OCI-LY7 (cell line): ENCODE results near the gene GOSR2. TPM values are rescaled to one million over a fixed set of nuclear protein-coding genes. Genes with fewer than 3 reads are reported as not detected.

Source experiments
- BruUV-seq: library from RNA; stranded (reverse); fragments of 400-500 nt; replicated peaks from 2 replicates; lab custom pipeline; 2021; lab: Mats Ljungman, UMichigan
- CTCF ChIA-PET: fragments of 300-600 bp; sonication (Branson Sonifier 250); formaldehyde crosslinking; loops from one replicate; lab custom pipeline; 2022; ENCODE audit warnings: antibody characterized with exemption; ENCODE audit not compliant: unreplicated experiment; lab: Charles Lee
- POLR2A ChIA-PET: fragments of 300-600 bp; sonication (Branson Sonifier 250); formaldehyde crosslinking; loops from one replicate; lab custom pipeline; 2022; ENCODE audit warnings: antibody characterized with exemption; lab: Charles Lee
- DNase-seq: peaks from one replicate; pipeline ENCODE4 v3.0.0-alpha.2; 2015; ENCODE audit warnings: low spot score
- H2AFZ ChIP-seq: fragments of 200-600 bp; sonication (generic), shearing (Covaris generic); 2 replicates; pipeline ENCODE4 v1.6.1; 2014; ENCODE audit warnings: mild to moderate bottlenecking, antibody characterized with exemption, low read length, moderate library complexity
- H3K27ac ChIP-seq: fragments of 200-600 bp; sonication (generic); 2 replicates; pipeline ENCODE4 v1.5.1; 2014; ENCODE audit warnings: mixed run types, low read depth, mild to moderate bottlenecking, moderate library complexity, low read length, inconsistent platforms; ENCODE audit not compliant: poor library complexity, severe bottlenecking
- H3K36me3 ChIP-seq: fragments of 200-600 bp; sonication (generic); 2 replicates; pipeline ENCODE4 v1.6.1; 2014; ENCODE audit warnings: mild to moderate bottlenecking, antibody characterized with exemption, low read length, moderate library complexity, mixed read lengths; ENCODE audit not compliant: insufficient read depth
- H3K4me1 ChIP-seq: fragments of 200-600 bp; sonication (generic); 2 replicates; pipeline ENCODE4 v1.5.1; 2014; ENCODE audit warnings: mild to moderate bottlenecking, low read length; ENCODE audit not compliant: insufficient read depth, poor library complexity, severe bottlenecking
- H3K4me2 ChIP-seq: fragments of 200-600 bp; sonication (generic); 2 replicates; pipeline ENCODE4 v1.6.1; 2014; ENCODE audit warnings: mild to moderate bottlenecking, low read length
- H3K4me3 ChIP-seq: fragments of 200-600 bp; sonication (generic); 2 replicates; pipeline ENCODE4 v1.5.1; 2014; ENCODE audit warnings: mild to moderate bottlenecking, low read depth, low read length; ENCODE audit not compliant: poor library complexity, severe bottlenecking
- H3K79me2 ChIP-seq: fragments of 200-600 bp; sonication (generic); 2 replicates; pipeline ENCODE4 v1.6.1; 2016; ENCODE audit warnings: low read depth, mild to moderate bottlenecking, low read length, moderate library complexity, mixed read lengths; ENCODE audit not compliant: insufficient read depth
- H3K9me2 ChIP-seq: fragments of 200-600 bp; sonication (generic); 2 replicates; pipeline ENCODE4 v1.6.1; 2016; ENCODE audit warnings: mild to moderate bottlenecking, low read length, mixed read lengths; ENCODE audit not compliant: insufficient read depth
- H3K9me3 ChIP-seq: fragments of 200-600 bp; sonication (generic); 2 replicates; pipeline ENCODE4 v1.6.1; 2014; ENCODE audit warnings: mild to moderate bottlenecking, mixed run types, low read length, mixed read lengths
- H4K20me1 ChIP-seq: fragments of 200-600 bp; sonication (generic); 2 replicates; pipeline ENCODE4 v1.6.1; 2014; ENCODE audit warnings: mild to moderate bottlenecking, antibody characterized with exemption, low read length, moderate library complexity, mixed read lengths; ENCODE audit not compliant: insufficient read depth
- CTCF ChIP-seq: fragments of 200-600 bp; sonication (generic); conservative IDR thresholded peaks from 2 replicates; pipeline ENCODE4 v1.5.1; 2014; ENCODE audit warnings: mild to moderate bottlenecking, antibody characterized with exemption, low read length, moderate library complexity, mixed read lengths
- EZH2phosphoT487 ChIP-seq: fragments of 200-600 bp; sonication (generic); IDR thresholded peaks from 2 replicates; pipeline ENCODE4 v1.6.1; 2018; ENCODE audit warnings: low read depth, borderline replicate concordance, mild to moderate bottlenecking, mixed run types, antibody characterized with exemption, low read length, moderate library complexity, mixed read lengths
- intact Hi-C: fragments of 100-400 bp; cut with micrococcal nuclease; formaldehyde crosslinking; loops from one replicate; pipeline ENCODE4 v1.10.0; 2022; ENCODE audit not compliant: unreplicated experiment
- total RNA-seq, 2 experiments: library from RNA; depleted of rRNA in 1 of 2; stranded (reverse); fragments of >200 nt in 1 of 2; shearing (Covaris generic) in 1 of 2; gene quantifications; 2 replicates each; pipeline ENCODE4 v1.2.3, GENCODE V29; 2014 to 2022

Gene GOSR2
- total RNA-seq, 2 experiments from 2014 or later, result 46.5 to 62.8 TPM

GRCh38 chr17:46879101-46879500 lies 43.9 kb upstream of the GOSR2 start:
- H3K4me2 ChIP-seq, result no peak overlapping the region
- BruUV-seq, result no TSS peak
- H2AFZ ChIP-seq, result no peak overlapping the region
- H4K20me1 ChIP-seq, result no peaks in the 10 kb centered on the region
- intact Hi-C loops, result no loop called here
- no peak overlapping the region for H3K4me3 ChIP-seq
- DNase-seq, result no peak
- H3K4me1 ChIP-seq, result peaks cover 9% of the 10 kb centered on the region
- H3K36me3 ChIP-seq, result no peaks in the 10 kb centered on the region
- TF ChIP-seq CTCF (no peak), EZH2phosphoT487 (no peak)
- H3K9me3 ChIP-seq, result no peaks in the 10 kb centered on the region
- no peaks in the 10 kb centered on the region for H3K79me2 ChIP-seq
- H3K27ac ChIP-seq, result no peak overlapping the region
- ChIA-PET CTCF (no interaction called here), POLR2A (no interaction called here)
- H3K9me2 ChIP-seq, result no peaks in the 10 kb centered on the region

- H3K9me2 ChIP-seq, result no peaks in the 10 kb centered on the region
- intact Hi-C loops, result no loop called here
- no peak overlapping the region for H3K4me3 ChIP-seq
- H3K79me2 ChIP-seq, result no peaks in the 10 kb centered on the region
- POLR2A ChIA-PET, result no interaction called here
- H3K4me2 ChIP-seq, result no peak overlapping the region
- no peak for DNase-seq
- no peaks in the 10 kb centered on the region for H3K36me3 ChIP-seq
- H2AFZ ChIP-seq, result no peak overlapping the region
- no TSS peak for BruUV-seq
- TF ChIP-seq CTCF (no peak), EZH2phosphoT487 (no peak)
- no peaks in the 10 kb centered on the region for H3K9me3 ChIP-seq
- CTCF ChIA-PET, result no interaction called here
- no peak overlapping the region for H3K27ac ChIP-seq
- H4K20me1 ChIP-seq, result no peaks in the 10 kb centered on the region
- H3K4me1 ChIP-seq, result peaks cover 9% of the 10 kb centered on the region
These were observed 41.9 kb upstream of the GOSR2 start for GRCh38 chr17:46881015-46881414.

GRCh38 chr17:46882666-46883065 lies 40.3 kb upstream of the GOSR2 start:
- intact Hi-C loops, result no loop called here
- Histone ChIP-seq H3K9me2 (no peaks in the 10 kb centered on the region), H3K27ac (no peak overlapping the region), H3K79me2 (no peaks in the 10 kb centered on the region), H4K20me1 (no peaks in the 10 kb centered on the region), H3K9me3 (no peaks in the 10 kb centered on the region), H3K4me1 (peaks cover 2% of the 10 kb centered on the region), H3K4me2 (no peak overlapping the region), H2AFZ (no peak overlapping the region), H3K4me3 (no peak overlapping the region), H3K36me3 (no peaks in the 10 kb centered on the region)
- CTCF ChIA-PET, result no interaction called here
- BruUV-seq, result no TSS peak
- TF ChIP-seq CTCF, result no peak
- TF ChIP-seq EZH2phosphoT487, result no peak
- no peak for DNase-seq
- POLR2A ChIA-PET, result no interaction called here
